Measurements from ENCODE around the gene LNPEP.

LNPEP gene

DNA sequence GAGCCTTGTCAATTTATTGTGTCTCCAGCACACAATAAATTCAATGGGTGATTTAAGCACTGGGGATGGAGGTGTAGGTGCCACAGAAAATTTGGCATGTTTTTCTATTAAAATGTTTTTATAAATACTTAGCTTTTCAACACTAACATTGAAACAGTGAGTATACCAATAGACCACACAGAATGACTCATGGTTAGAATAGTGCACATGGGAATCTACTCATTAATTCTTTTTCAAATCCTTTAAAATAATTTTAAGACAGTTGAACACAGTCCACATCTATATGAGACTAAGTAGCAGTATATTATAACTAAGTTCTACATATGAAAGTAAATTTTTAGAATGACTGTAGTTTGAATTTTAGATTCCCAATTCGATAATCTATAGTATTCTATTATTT is 67.1 kb downstream of the LNPEP start:
- Histone ChIP-seq H3K4me1 (no peaks in the 10 kb centered on the region), H3K9me3 (no peaks in the 10 kb centered on the region), H3K4me3 (ENCODE audit: low read depth, low read length) (no peak overlapping the region), H3K27me3 (no peaks in the 10 kb centered on the region), H3K36me3 (no peaks in the 10 kb centered on the region; the same call in 1 of the 2 replicates)
- TF ChIP-seq, protein P1, sequence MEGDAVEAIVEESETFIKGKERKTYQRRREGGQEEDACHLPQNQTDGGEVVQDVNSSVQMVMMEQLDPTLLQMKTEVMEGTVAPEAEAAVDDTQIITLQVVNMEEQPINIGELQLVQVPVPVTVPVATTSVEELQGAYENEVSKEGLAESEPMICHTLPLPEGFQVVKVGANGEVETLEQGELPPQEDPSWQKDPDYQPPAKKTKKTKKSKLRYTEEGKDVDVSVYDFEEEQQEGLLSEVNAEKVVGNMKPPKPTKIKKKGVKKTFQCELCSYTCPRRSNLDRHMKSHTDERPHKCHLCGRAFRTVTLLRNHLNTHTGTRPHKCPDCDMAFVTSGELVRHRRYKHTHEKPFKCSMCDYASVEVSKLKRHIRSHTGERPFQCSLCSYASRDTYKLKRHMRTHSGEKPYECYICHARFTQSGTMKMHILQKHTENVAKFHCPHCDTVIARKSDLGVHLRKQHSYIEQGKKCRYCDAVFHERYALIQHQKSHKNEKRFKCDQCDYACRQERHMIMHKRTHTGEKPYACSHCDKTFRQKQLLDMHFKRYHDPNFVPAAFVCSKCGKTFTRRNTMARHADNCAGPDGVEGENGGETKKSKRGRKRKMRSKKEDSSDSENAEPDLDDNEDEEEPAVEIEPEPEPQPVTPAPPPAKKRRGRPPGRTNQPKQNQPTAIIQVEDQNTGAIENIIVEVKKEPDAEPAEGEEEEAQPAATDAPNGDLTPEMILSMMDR (IDR thresholded peaks at IDR 0.05; ENCODE audit: low read depth, low read length), result no peak
- DNase-seq, result no peak

- Histone ChIP-seq H3K4me3 (ENCODE audit: low read depth, low read length) (no peak overlapping the region), H3K27me3 (no peaks in the 10 kb centered on the region), H3K4me1 (no peaks in the 10 kb centered on the region; the same call in 1 of the 2 replicates), H3K36me3 (no peaks in the 10 kb centered on the region; the same call in 1 of the 2 replicates), H3K9me3 (no peaks in the 10 kb centered on the region)
- no peak for DNase-seq
- TF ChIP-seq, protein P1 (IDR thresholded peaks at IDR 0.05; ENCODE audit: low read depth, low read length), result no peak
Measured at GRCh38 chr5:97004423-97005060, 68.7 kb downstream of the LNPEP start.

GRCh38 chr5:97006454-97007060 is 70.7 kb downstream of the LNPEP start:
- Histone ChIP-seq H3K9me3 (no peaks in the 10 kb centered on the region), H3K27me3 (no peaks in the 10 kb centered on the region), H3K4me1 (no peaks in the 10 kb centered on the region; the same call in none of the 2 replicates), H3K36me3 (no peaks in the 10 kb centered on the region; the same call in 1 of the 2 replicates), H3K4me3 (ENCODE audit: low read depth, low read length) (no peak overlapping the region)
- DNase-seq, result no peak
- TF ChIP-seq, protein P1 (IDR thresholded peaks at IDR 0.05; ENCODE audit: low read depth, low read length), result no peak

DNA sequence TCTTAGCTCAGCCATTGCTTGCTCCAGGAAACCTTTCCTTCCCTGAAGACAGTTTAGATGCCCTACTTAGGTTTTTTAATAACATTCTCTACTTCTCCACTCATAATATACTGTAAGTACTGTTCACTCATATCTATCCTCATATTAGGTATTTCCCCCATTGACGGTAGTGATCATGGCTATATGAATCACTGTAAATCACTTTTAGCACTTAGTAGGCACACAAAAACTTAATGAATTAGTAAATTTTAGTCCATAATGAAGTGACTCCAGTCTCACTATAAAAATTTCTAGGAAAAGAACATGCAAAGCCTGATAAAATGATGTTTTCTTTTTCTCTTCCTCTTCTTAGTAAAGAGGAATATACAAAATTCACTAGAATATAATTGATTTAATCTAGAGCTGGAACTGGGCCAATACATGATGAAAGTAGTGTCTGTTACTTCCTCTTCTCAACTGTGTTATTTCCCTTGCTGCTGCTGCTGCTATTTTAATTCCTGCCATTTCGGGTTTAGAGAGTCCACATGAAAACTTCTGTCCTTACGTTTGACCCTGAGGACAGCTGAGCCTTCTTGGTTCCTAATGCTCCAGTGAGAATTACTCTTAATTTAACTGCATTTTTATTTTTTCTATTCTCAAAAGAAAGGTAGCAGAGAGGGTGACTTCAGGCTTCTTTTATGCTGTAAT is 73.5 kb downstream of the LNPEP start:
- no peak for DNase-seq
- Histone ChIP-seq H3K27me3 (no peaks in the 10 kb centered on the region), H3K36me3 (no peaks in the 10 kb centered on the region; the same call in 1 of the 2 replicates), H3K4me1 (no peaks in the 10 kb centered on the region; the same call in none of the 2 replicates), H3K4me3 (ENCODE audit: low read depth, low read length) (no peak overlapping the region), H3K9me3 (no peaks in the 10 kb centered on the region)
- TF ChIP-seq, protein P1 (IDR thresholded peaks at IDR 0.05; ENCODE audit: low read depth, low read length), result no peak

GRCh38 chr5:97009921-97010320 is 74.0 kb downstream of the LNPEP start:
- Histone ChIP-seq H3K4me3 (ENCODE audit: low read depth, low read length) (no peak overlapping the region), H3K27me3 (no peaks in the 10 kb centered on the region), H3K36me3 (peaks cover under 1% of the 10 kb centered on the region; the same call in 1 of the 2 replicates), H3K4me1 (peaks cover 3% of the 10 kb centered on the region), H3K9me3 (no peaks in the 10 kb centered on the region)
- TF ChIP-seq, protein P1 (IDR thresholded peaks at IDR 0.05; ENCODE audit: low read depth, low read length), result no peak
- DNase-seq, result no peak
